H1 (cell line): Measurements from ENCODE around the gene GPX6. TPM values are rescaled to one million over a fixed set of nuclear protein-coding genes. Genes with fewer than 3 reads are reported as not detected.

Experiments used
- CTCF ChIA-PET: fragments of 300-600 bp; sonication (Branson Sonifier 250); formaldehyde crosslinking; loops from one replicate; lab custom pipeline; 2021; ENCODE audit not compliant: partially characterized antibody; lab: Charles Lee
- POLR2A ChIA-PET: fragments of 300-600 bp; sonication (Branson Sonifier 250); formaldehyde crosslinking; loops from one replicate; lab custom pipeline; 2021; ENCODE audit warnings: inconsistent platforms; ENCODE audit not compliant: partially characterized antibody; lab: Charles Lee
- DNase-seq, 2 experiments: peaks; one replicate each; pipeline versions ENCODE4 v3.0.0 to v3.0.0-alpha.2; 2010 to 2022; ENCODE audit warnings: low spot score in 2 of 2, low read depth in 1 of 2, mixed read lengths in 1 of 2
- FAIRE-seq: peaks from 2 replicates; lab custom pipeline; 2011; peaks lifted over from hg19 to GRCh38; lab: Jason Lieb, UNC
- H2AFZ ChIP-seq: 2 replicates; pipeline ENCODE4 v1.8.1; 2012; ENCODE audit warnings: low read length, inconsistent platforms
- H2AK5ac ChIP-seq: 2 replicates; pipeline ENCODE4 v1.6.1; 2013; ENCODE audit warnings: low read depth, low read length
- H2BK120ac ChIP-seq: replicated peaks from 2 replicates; pipeline ENCODE3; 2013; ENCODE audit warnings: low read depth, low read length, inconsistent platforms
- H2BK12ac ChIP-seq: 2 replicates; pipeline ENCODE4 v1.6.1; 2013; ENCODE audit warnings: low read depth, low read length
- H2BK15ac ChIP-seq: 2 replicates; pipeline ENCODE4 v1.6.1; 2013; ENCODE audit warnings: low read length
- H2BK20ac ChIP-seq: 2 replicates; pipeline ENCODE4 v1.6.1; 2013; ENCODE audit warnings: low read length
- H2BK5ac ChIP-seq: 2 replicates; pipeline ENCODE4 v1.6.1; 2013; ENCODE audit warnings: low read depth, low read length
- H3K14ac ChIP-seq: 2 replicates; pipeline ENCODE4 v1.6.1; 2013; ENCODE audit warnings: inconsistent platforms; ENCODE audit not compliant: insufficient read length
- H3K18ac ChIP-seq: 2 replicates; pipeline ENCODE4 v1.6.1; 2013; ENCODE audit warnings: low read length; ENCODE audit errors: extremely low read depth
- H3K23ac ChIP-seq: 2 replicates; pipeline ENCODE4 v1.6.1; 2013; ENCODE audit warnings: inconsistent platforms; ENCODE audit not compliant: insufficient read length
- H3K23me2 ChIP-seq: 2 replicates; pipeline ENCODE4 v1.6.1; 2013; ENCODE audit warnings: low read depth, low read length
- H3K27ac ChIP-seq: 2 replicates; pipeline ENCODE4 v1.6.1; 2011; ENCODE audit warnings: low read depth, low read length, inconsistent platforms
- H3K27me3 ChIP-seq, 4 experiments: replicated peaks in 1 of 4; 1 replicate in 1 of 4; 2 replicates in 3 of 4; pipeline versions ENCODE4 v1.6.1 to v1.8.1; 2011 to 2013; ENCODE audit warnings: low read length in 3 of 4, mild to moderate bottlenecking in 3 of 4, inconsistent platforms in 2 of 4, mixed read lengths in 2 of 4, moderate library complexity in 1 of 4; ENCODE audit not compliant: control insufficient read depth in 3 of 4, insufficient read depth in 3 of 4; ENCODE audit errors: extremely low read depth in 1 of 4
- H3K36me3 ChIP-seq, 4 experiments: 2 replicates each; pipeline versions ENCODE4 v1.6.1 to v1.8.1; 2011 to 2013; ENCODE audit warnings: mild to moderate bottlenecking in 4 of 4, low read length in 3 of 4, moderate library complexity in 2 of 4, control low read depth in 1 of 4, inconsistent platforms in 1 of 4; ENCODE audit not compliant: insufficient read depth in 4 of 4, control insufficient read depth in 2 of 4
- H3K4ac ChIP-seq: replicated peaks from 2 replicates; pipeline ENCODE3; 2013; ENCODE audit warnings: low read length, low read depth, mixed read lengths, inconsistent platforms; ENCODE audit not compliant: insufficient read length
- H3K4me1 ChIP-seq, 4 experiments: replicated peaks in 1 of 4; 1 replicate in 1 of 4; 2 replicates in 3 of 4; pipeline versions ENCODE4 v1.6.1 to v1.8.1; 2011 to 2013; ENCODE audit warnings: low read length in 3 of 4, inconsistent platforms in 2 of 4, mixed read lengths in 1 of 4; ENCODE audit not compliant: insufficient read depth in 4 of 4, control insufficient read depth in 3 of 4
- H3K4me2 ChIP-seq, 2 experiments: 2 replicates each; pipeline versions ENCODE4 v1.6.1 to v1.8.1; 2011 to 2013; ENCODE audit warnings: low read depth in 2 of 2, low read length in 2 of 2, control low read depth in 1 of 2, inconsistent platforms in 1 of 2, mild to moderate bottlenecking in 1 of 2; ENCODE audit not compliant: insufficient read depth in 1 of 2
- H3K4me3 ChIP-seq, 4 experiments: fragments of 200-600, 300-600 bp in 1 of 4; sonication (generic), shearing (Covaris generic), sonication (Bioruptor Twin) in 1 of 4; 2 replicates each; pipeline versions ENCODE4 v1.5.1 to v1.8.1; 2011 to 2016; ENCODE audit warnings: low read length in 4 of 4, low read depth in 3 of 4, control low read depth in 2 of 4, inconsistent platforms in 2 of 4, mild to moderate bottlenecking in 2 of 4, mixed read lengths in 1 of 4, moderate library complexity in 1 of 4; ENCODE audit not compliant: insufficient read depth in 2 of 4; ENCODE audit errors: extremely low read depth in 1 of 4
- H3K56ac ChIP-seq: replicated peaks from 2 replicates; pipeline ENCODE3; 2013; ENCODE audit warnings: low read depth, mild to moderate bottlenecking, mixed read lengths, low read length, inconsistent platforms; ENCODE audit not compliant: insufficient read length
- H3K79me1 ChIP-seq: 2 replicates; pipeline ENCODE4 v1.6.1; 2013; ENCODE audit warnings: low read depth, low read length, control low read depth
- H3K79me2 ChIP-seq, 2 experiments: 2 replicates each; pipeline versions ENCODE4 v1.6.1 to v1.8.1; 2012 to 2013; ENCODE audit warnings: low read length in 2 of 2, mild to moderate bottlenecking in 2 of 2, inconsistent platforms in 1 of 2; ENCODE audit not compliant: insufficient read depth in 2 of 2, control insufficient read depth in 1 of 2
- H3K9ac ChIP-seq, 4 experiments: replicated peaks in 1 of 4; 1 replicate in 1 of 4; 2 replicates in 3 of 4; pipeline versions ENCODE4 v1.6.1 to v1.8.1; 2011 to 2013; ENCODE audit warnings: low read depth in 3 of 4, low read length in 3 of 4, control low read depth in 2 of 4, mild to moderate bottlenecking in 2 of 4, moderate library complexity in 2 of 4, inconsistent platforms in 1 of 4; ENCODE audit errors: extremely low read depth in 1 of 4
- H3K9me3 ChIP-seq, 2 experiments: 2 replicates each; pipeline versions ENCODE4 v1.6.1 to v1.8.1; 2012 to 2013; ENCODE audit warnings: mild to moderate bottlenecking in 2 of 2, moderate library complexity in 2 of 2, control low read depth in 1 of 2, inconsistent platforms in 1 of 2, low read depth in 1 of 2, low read length in 1 of 2, mixed read lengths in 1 of 2; ENCODE audit not compliant: insufficient read depth in 2 of 2
- H4K20me1 ChIP-seq, 2 experiments: replicated peaks in 1 of 2; 2 replicates each; pipeline versions ENCODE3 to v1.8.1; 2011 to 2013; ENCODE audit warnings: inconsistent platforms in 2 of 2, low read length in 2 of 2, mild to moderate bottlenecking in 1 of 2; ENCODE audit not compliant: insufficient read depth in 2 of 2, control insufficient read depth in 1 of 2
- H4K5ac ChIP-seq: 2 replicates; pipeline ENCODE4 v1.6.1; 2013; ENCODE audit warnings: low read length, low read depth, mixed read lengths, inconsistent platforms; ENCODE audit not compliant: insufficient read length
- H4K8ac ChIP-seq: 2 replicates; pipeline ENCODE4 v1.8.0; 2013; ENCODE audit warnings: mild to moderate bottlenecking, moderate library complexity, low read length, inconsistent platforms; ENCODE audit not compliant: insufficient read depth; ENCODE audit errors: extremely low read depth
- H4K91ac ChIP-seq: replicated peaks from 2 replicates; pipeline ENCODE3; 2013; ENCODE audit warnings: low read length, mixed read lengths, inconsistent platforms; ENCODE audit not compliant: insufficient read length
- BRCA1 ChIP-seq: IDR thresholded peaks from 2 replicates; pipeline ENCODE4 v1.6.1; 2012; ENCODE audit warnings: low read depth, low read length, improper control_type of control experiment
- CHD1 ChIP-seq: IDR thresholded peaks from 2 replicates; pipeline ENCODE4 v1.6.1; 2012; ENCODE audit warnings: low read depth, low read length, improper control_type of control experiment
- CHD2 ChIP-seq: IDR thresholded peaks from 2 replicates; pipeline ENCODE4 v1.6.1; 2012; ENCODE audit warnings: low read length, improper control_type of control experiment
- CREB1 ChIP-seq: IDR thresholded peaks from 2 replicates; pipeline ENCODE4 v1.6.1; 2012; ENCODE audit warnings: inconsistent platforms
- FOSL1 ChIP-seq: IDR thresholded peaks from 2 replicates; pipeline ENCODE4 v1.6.1; 2011; ENCODE audit warnings: mild to moderate bottlenecking, low read depth, low read length, moderate library complexity; ENCODE audit not compliant: insufficient read depth
- KDM4A ChIP-seq: IDR thresholded peaks from one replicate; pipeline ENCODE4 v1.7.1; 2012; ENCODE audit warnings: low read depth, mild to moderate bottlenecking, moderate library complexity, low read length, inconsistent platforms; ENCODE audit not compliant: severe bottlenecking
- MAX ChIP-seq: IDR thresholded peaks from 2 replicates; pipeline ENCODE4 v1.6.1; 2012; ENCODE audit warnings: inconsistent platforms
- NRF1 ChIP-seq: IDR thresholded peaks from 2 replicates; pipeline ENCODE4 v1.6.1; 2011; ENCODE audit warnings: mild to moderate bottlenecking, low read depth, low read length, improper control_type of control experiment
- RBBP5 ChIP-seq: IDR thresholded peaks from 2 replicates; pipeline ENCODE4 v1.7.1; 2012; ENCODE audit warnings: low read depth, mild to moderate bottlenecking, inconsistent platforms, low read length, moderate library complexity, borderline replicate concordance
- SIN3A ChIP-seq, 2 experiments: IDR thresholded peaks in 1 of 2; conservative IDR thresholded peaks in 1 of 2; 2 replicates each; pipeline ENCODE4 v1.6.1; 2011 to 2012; ENCODE audit warnings: low read length in 2 of 2, improper control_type of control experiment in 1 of 2, low read depth in 1 of 2, mild to moderate bottlenecking in 1 of 2
- SIX5 ChIP-seq: IDR thresholded peaks from 2 replicates; pipeline ENCODE4 v1.6.1; 2011; ENCODE audit warnings: mild to moderate bottlenecking, low read depth, low read length
- SP4 ChIP-seq: IDR thresholded peaks from 2 replicates; pipeline ENCODE4 v1.6.1; 2012; ENCODE audit warnings: low read length, inconsistent platforms
- TEAD4 ChIP-seq: IDR thresholded peaks from 2 replicates; pipeline ENCODE4 v1.6.1; 2012; ENCODE audit warnings: low read depth, low read length, inconsistent platforms, mixed read lengths
- YY1 ChIP-seq: IDR thresholded peaks from 2 replicates; pipeline ENCODE4 v1.6.1; 2011; ENCODE audit warnings: low read depth, mild to moderate bottlenecking, low read length
- whole genome bisulfite sequencing, 2 experiments: shearing (Covaris generic) in 1 of 2; methylation state at CpG; one replicate each; pipeline versions ENCODE4 v1.1.6 to v1.1.7; 2013 to 2015; ENCODE audit warnings: low lambda C conversion rate in 2 of 2, mixed read lengths in 2 of 2, inconsistent platforms in 1 of 2, low coverage in 1 of 2, missing lambda C conversion rate in 1 of 2; ENCODE audit not compliant: insufficient replicate concordance in 2 of 2, insufficient coverage in 1 of 2, insufficient read length in 1 of 2; ENCODE audit errors: extremely low coverage in 1 of 2, missing lambda C conversion rate in 1 of 2; 5-methylcytosine and 5-hydroxymethylcytosine counted together
- polyA plus RNA-seq, 7 experiments: library from polyadenylated mRNA; depleted of rRNA in 3 of 7; stranded (reverse) in 5 of 7; unstranded in 2 of 7; fragments of >200 nt in 5 of 7; fragments of 200-250 nt in 2 of 7; gene quantifications; 1 replicate in 5 of 7; 2 replicates in 1 of 7; 4 replicates in 1 of 7; pipeline versions ENCODE4 v1.2.1 to v1.2.3, GENCODE V29; 2011 to 2013; ENCODE audit warnings: missing spikeins in 2 of 7, mixed read lengths in 2 of 7
- total RNA-seq: library from RNA; stranded (reverse); fragmentation: NEBNext Ultra II Directional; extraction: Animal tissue kit (Norgen Biotek cat#: 25700); gene quantifications from 2 replicates; pipeline ENCODE4 v1.2.1, GENCODE V29; 2021

GPX6 gene
- total and polyA plus RNA-seq, 2 of the 8 experiments (the other 6 are each of a cell fraction or from before 2014, with no cell fraction given), result not detected

GRCh38 chr6:28541996-28542395 is 26.4 kb upstream of the GPX6 start:
- Histone ChIP-seq H3K79me2 (no peaks in the 10 kb centered on the region), H2AK5ac (no peak overlapping the region), H2AFZ (peak overlapping the region; percentile 90), H3K18ac (0 out of 2 replicates have a peak overlapping the region, but pooled peaks have one; percentile 7), H3K14ac (no peak overlapping the region), H3K23ac (no peak overlapping the region), H3K27ac (peak overlapping the region; percentile 59; the same call in 1 of the 2 replicates), H4K8ac (no peak overlapping the region), H3K4me2 (peak overlapping the region; percentile 71 to 75), H3K36me3 (no peaks in the 10 kb centered on the region), H2BK15ac (no peak overlapping the region), H4K91ac (no peak overlapping the region), H3K4ac (no peak overlapping the region), H2BK120ac (no peak overlapping the region), H3K27me3 (no peaks in the 10 kb centered on the region), H3K9ac (no peak overlapping the region; a peak in 1 of 7 replicates), H2BK12ac (peak overlapping the region; percentile 69; the same call in 1 of the 2 replicates), H3K79me1 (no peaks in the 10 kb centered on the region), H3K4me1 (peaks cover 0 to 6% (median under 1%) of the 10 kb centered on the region in 4 experiments; a peak in 4 of 7 replicates), H4K20me1 (no peaks in the 10 kb centered on the region), H3K9me3 (no peaks in the 10 kb centered on the region), H3K4me3 (peak overlapping the region; percentile 54 to 80 (median 74); a peak in 7 of 8 replicates), H2BK20ac (no peak overlapping the region), H3K56ac (no peak overlapping the region), H4K5ac (no peak overlapping the region), H3K23me2 (peaks cover 9% of the 10 kb centered on the region), H2BK5ac (no peak overlapping the region; the same call in 1 of the 2 replicates)
- no peak for FAIRE-seq
- POLR2A ChIA-PET, result interaction anchor here (0.7 to 3.0 kb wide), 16 partner anchors 9 to 649 kb away, joined by 3 to 10 read pairs (median 3); partner anchors contain the start of genes GPX6 and TRIM27
- CTCF ChIA-PET, result interaction anchor here (0.6 to 2.7 kb wide), 33 partner anchors 10 to 230 kb away, joined by 3 to 21 read pairs (median 4); partner anchors contain the start of genes GPX6 and ZSCAN12
- DNase-seq, result no peak
- WGBS, 2 experiments, result 50% methylated on average over 7 of the region's 7 CpGs; no CpG with 5 or more reads in 1 of the 2 experiments
- no peak for TF ChIP-seq NRF1
- TF ChIP-seq CHD2, result no peak
- no peak for TF ChIP-seq KDM4A
- no peak for TF ChIP-seq SP4
- TF ChIP-seq MAX, result no peak
- TF ChIP-seq TEAD4, result no peak
- no peak for TF ChIP-seq BRCA1
- no peak for TF ChIP-seq CREB1
- TF ChIP-seq SIX5, result no peak
- no peak for TF ChIP-seq CHD1
- no peak for TF ChIP-seq FOSL1
- no peak for TF ChIP-seq YY1
- TF ChIP-seq RBBP5, result no peak
- no peak for TF ChIP-seq SIN3A (conservative IDR thresholded peaks at IDR 0.05 in 1 of 2, IDR thresholded peaks at IDR 0.05 in 1 of 2; ENCODE audit: low read depth in 1 of 2, low read length in 2 of 2)
